Measurements from ENCODE around the gene DMD. TPM values are rescaled to one million over a fixed set of nuclear protein-coding genes. Genes with fewer than 3 reads are reported as not detected.

DMD gene
- total RNA-seq, 2 experiments from 2014 or later, result 0.14 to 0.37 TPM

- H3K4me3 Mint-ChIP-seq, result no peak overlapping the region
- no peaks in the 10 kb centered on the region for H3K4me1 Mint-ChIP-seq (ENCODE audit: low read depth)
- no peak for DNase-seq
- H3K27me3 Mint-ChIP-seq (ENCODE audit: low read depth), result no peaks in the 10 kb centered on the region
- intact Hi-C loops (cut with micrococcal nuclease), result no loop called here
- H3K9me3 Mint-ChIP-seq, result no peaks in the 10 kb centered on the region
- no peaks in the 10 kb centered on the region for H3K36me3 Mint-ChIP-seq (ENCODE audit: low read depth)
- no peak overlapping the region for H3K27ac Mint-ChIP-seq
- CTCF ChIA-PET, result no interaction called here
Measured at GRCh38 chrX:32087663-32088062, 1123.7 kb downstream of the DMD start.

GRCh38 chrX:32084757-32085156 lies 1126.6 kb downstream of the DMD start:
- Mint-ChIP-seq H3K36me3 (ENCODE audit: low read depth) (no peaks in the 10 kb centered on the region), H3K27ac (no peak overlapping the region), H3K4me1 (ENCODE audit: low read depth) (no peaks in the 10 kb centered on the region), H3K9me3 (no peaks in the 10 kb centered on the region), H3K4me3 (no peak overlapping the region), H3K27me3 (ENCODE audit: low read depth) (no peaks in the 10 kb centered on the region)
- CTCF ChIA-PET, result no interaction called here
- intact Hi-C loops (cut with micrococcal nuclease), result no loop called here
- no peak for DNase-seq

- Mint-ChIP-seq H3K27ac (no peak overlapping the region), H3K27me3 (ENCODE audit: low read depth) (no peaks in the 10 kb centered on the region), H3K4me1 (ENCODE audit: low read depth) (no peaks in the 10 kb centered on the region), H3K9me3 (no peaks in the 10 kb centered on the region), H3K4me3 (no peak overlapping the region), H3K36me3 (ENCODE audit: low read depth) (no peaks in the 10 kb centered on the region)
- DNase-seq, result no peak
- CTCF ChIA-PET, result no interaction called here
- intact Hi-C loops (cut with micrococcal nuclease), result no loop called here
Measured at GRCh38 chrX:32048285-32048684, 1163.1 kb downstream of the DMD start.

GRCh38 chrX:32045149-32045548 lies 1166.2 kb downstream of the DMD start:
- no peak for DNase-seq
- H3K27me3 Mint-ChIP-seq (ENCODE audit: low read depth), result no peaks in the 10 kb centered on the region
- peaks cover 3% of the 10 kb centered on the region for H3K9me3 Mint-ChIP-seq
- CTCF ChIA-PET, result no interaction called here
- no peak overlapping the region for H3K4me3 Mint-ChIP-seq
- H3K36me3 Mint-ChIP-seq (ENCODE audit: low read depth), result no peaks in the 10 kb centered on the region
- H3K4me1 Mint-ChIP-seq (ENCODE audit: low read depth), result no peaks in the 10 kb centered on the region
- intact Hi-C loops (cut with micrococcal nuclease), result no loop called here
- no peak overlapping the region for H3K27ac Mint-ChIP-seq

- Mint-ChIP-seq H3K9me3 (peaks cover 3% of the 10 kb centered on the region), H3K36me3 (ENCODE audit: low read depth) (no peaks in the 10 kb centered on the region), H3K4me1 (ENCODE audit: low read depth) (no peaks in the 10 kb centered on the region), H3K4me3 (no peak overlapping the region), H3K27me3 (ENCODE audit: low read depth) (no peaks in the 10 kb centered on the region), H3K27ac (no peak overlapping the region)
- CTCF ChIA-PET, result no interaction called here
- no peak for DNase-seq
- intact Hi-C loops (cut with micrococcal nuclease), result no loop called here
Measured at GRCh38 chrX:32041181-32041580, 1170.2 kb downstream of the DMD start.

- CTCF ChIA-PET, result no interaction called here
- no peaks in the 10 kb centered on the region for H3K36me3 Mint-ChIP-seq (ENCODE audit: low read depth)
- H3K4me3 Mint-ChIP-seq, result no peak overlapping the region
- no peak for DNase-seq
- no peak overlapping the region for H3K27ac Mint-ChIP-seq
- no peaks in the 10 kb centered on the region for H3K27me3 Mint-ChIP-seq (ENCODE audit: low read depth)
- H3K9me3 Mint-ChIP-seq, result no peaks in the 10 kb centered on the region
- no peaks in the 10 kb centered on the region for H3K4me1 Mint-ChIP-seq (ENCODE audit: low read depth)
- intact Hi-C loops (cut with micrococcal nuclease), result no loop called here
Measured at GRCh38 chrX:32026772-32027171, 1184.6 kb downstream of the DMD start.

GRCh38 chrX:32024072-32024471 lies 1187.3 kb downstream of the DMD start:
- H3K27me3 Mint-ChIP-seq (ENCODE audit: low read depth), result no peaks in the 10 kb centered on the region

GRCh38 chrX:32016195-32016594 lies 1195.2 kb downstream of the DMD start:
- intact Hi-C loops (cut with micrococcal nuclease), result no loop called here
- DNase-seq, result no peak
- no peaks in the 10 kb centered on the region for H3K27me3 Mint-ChIP-seq (ENCODE audit: low read depth)
- no peak overlapping the region for H3K27ac Mint-ChIP-seq
- H3K36me3 Mint-ChIP-seq (ENCODE audit: low read depth), result no peaks in the 10 kb centered on the region
- H3K4me1 Mint-ChIP-seq (ENCODE audit: low read depth), result no peaks in the 10 kb centered on the region
- CTCF ChIA-PET, result no interaction called here
- no peak overlapping the region for H3K4me3 Mint-ChIP-seq
- H3K9me3 Mint-ChIP-seq, result peaks cover 4% of the 10 kb centered on the region

More at GRCh38 chrX:32024072-32024471, 1187.3 kb downstream of the DMD start:
- intact Hi-C loops (cut with micrococcal nuclease), result no loop called here
- Mint-ChIP-seq H3K36me3 (ENCODE audit: low read depth) (no peaks in the 10 kb centered on the region), H3K4me1 (ENCODE audit: low read depth) (no peaks in the 10 kb centered on the region), H3K4me3 (no peak overlapping the region), H3K9me3 (no peaks in the 10 kb centered on the region), H3K27ac (no peak overlapping the region)
- no peak for DNase-seq
- CTCF ChIA-PET, result no interaction called here

GRCh38 chrX:32010948-32011347 lies 1200.4 kb downstream of the DMD start:
- no peaks in the 10 kb centered on the region for H3K27me3 Mint-ChIP-seq (ENCODE audit: low read depth)
- intact Hi-C loops (cut with micrococcal nuclease), result no loop called here
- no peak overlapping the region for H3K27ac Mint-ChIP-seq
- H3K9me3 Mint-ChIP-seq, result peaks cover 1% of the 10 kb centered on the region
- no peaks in the 10 kb centered on the region for H3K36me3 Mint-ChIP-seq (ENCODE audit: low read depth)
- H3K4me1 Mint-ChIP-seq (ENCODE audit: low read depth), result no peaks in the 10 kb centered on the region
- H3K4me3 Mint-ChIP-seq, result no peak overlapping the region
- CTCF ChIA-PET, result no interaction called here
- DNase-seq, result no peak

- no peak for DNase-seq
- H3K27me3 Mint-ChIP-seq (ENCODE audit: low read depth), result no peaks in the 10 kb centered on the region
- H3K9me3 Mint-ChIP-seq, result peaks cover 1% of the 10 kb centered on the region
- intact Hi-C loops (cut with micrococcal nuclease), result no loop called here
- CTCF ChIA-PET, result no interaction called here
- H3K27ac Mint-ChIP-seq, result no peak overlapping the region
- H3K4me3 Mint-ChIP-seq, result no peak overlapping the region
- no peaks in the 10 kb centered on the region for H3K4me1 Mint-ChIP-seq (ENCODE audit: low read depth)
- H3K36me3 Mint-ChIP-seq (ENCODE audit: low read depth), result no peaks in the 10 kb centered on the region
Measured at GRCh38 chrX:32010212-32010611, 1201.1 kb downstream of the DMD start.

- no peak overlapping the region for H3K27ac Mint-ChIP-seq
- H3K4me1 Mint-ChIP-seq (ENCODE audit: low read depth), result no peaks in the 10 kb centered on the region
- H3K36me3 Mint-ChIP-seq (ENCODE audit: low read depth), result no peaks in the 10 kb centered on the region
- H3K4me3 Mint-ChIP-seq, result no peak overlapping the region
- intact Hi-C loops (cut with micrococcal nuclease), result no loop called here
- DNase-seq, result no peak
- CTCF ChIA-PET, result no interaction called here
- H3K9me3 Mint-ChIP-seq, result peaks cover 1% of the 10 kb centered on the region
- no peaks in the 10 kb centered on the region for H3K27me3 Mint-ChIP-seq (ENCODE audit: low read depth)
Measured at GRCh38 chrX:31993637-31994036, 1217.7 kb downstream of the DMD start.

GRCh38 chrX:31988975-31989374 lies 1222.4 kb downstream of the DMD start:
- CTCF ChIA-PET, result no interaction called here
- H3K36me3 Mint-ChIP-seq (ENCODE audit: low read depth), result no peaks in the 10 kb centered on the region
- no peak for DNase-seq
- H3K4me3 Mint-ChIP-seq, result no peak overlapping the region
- intact Hi-C loops (cut with micrococcal nuclease), result no loop called here
- no peaks in the 10 kb centered on the region for H3K4me1 Mint-ChIP-seq (ENCODE audit: low read depth)
- no peak overlapping the region for H3K27ac Mint-ChIP-seq
- no peaks in the 10 kb centered on the region for H3K27me3 Mint-ChIP-seq (ENCODE audit: low read depth)
- peaks cover 5% of the 10 kb centered on the region for H3K9me3 Mint-ChIP-seq

- H3K36me3 Mint-ChIP-seq (ENCODE audit: low read depth), result no peaks in the 10 kb centered on the region
- peaks cover 5% of the 10 kb centered on the region for H3K9me3 Mint-ChIP-seq
- CTCF ChIA-PET, result no interaction called here
- no peaks in the 10 kb centered on the region for H3K27me3 Mint-ChIP-seq (ENCODE audit: low read depth)
- H3K4me3 Mint-ChIP-seq, result no peak overlapping the region
- intact Hi-C loops (cut with micrococcal nuclease), result no loop called here
- no peaks in the 10 kb centered on the region for H3K4me1 Mint-ChIP-seq (ENCODE audit: low read depth)
- no peak overlapping the region for H3K27ac Mint-ChIP-seq
- no peak for DNase-seq
Measured at GRCh38 chrX:31981546-31982062, 1229.7 kb downstream of the DMD start.

GRCh38 chrX:31969714-31970113 lies 1241.6 kb downstream of the DMD start:
- Mint-ChIP-seq H3K27me3 (ENCODE audit: low read depth) (no peaks in the 10 kb centered on the region), H3K27ac (no peak overlapping the region), H3K9me3 (no peaks in the 10 kb centered on the region), H3K4me3 (no peak overlapping the region), H3K36me3 (ENCODE audit: low read depth) (no peaks in the 10 kb centered on the region), H3K4me1 (ENCODE audit: low read depth) (no peaks in the 10 kb centered on the region)
- CTCF ChIA-PET, result no interaction called here
- no peak for DNase-seq
- intact Hi-C loops (cut with micrococcal nuclease), result no loop called here
